DMS53 treated with DMSO at 0.1 percent for 48 hours (cell line): Measurements from ENCODE around the gene OR4D11.
"Not testable (repeated sequence)": the region's sequence is repeated elsewhere in the genome, so short reads cannot be mapped to it uniquely, and the experiment has no call there.

Experiments
- DNase-seq: peaks from one replicate; lab custom pipeline; 2025; ENCODE audit not compliant: unreplicated experiment; lab: John Stamatoyannopoulos, UW

Gene OR4D11

DNA sequence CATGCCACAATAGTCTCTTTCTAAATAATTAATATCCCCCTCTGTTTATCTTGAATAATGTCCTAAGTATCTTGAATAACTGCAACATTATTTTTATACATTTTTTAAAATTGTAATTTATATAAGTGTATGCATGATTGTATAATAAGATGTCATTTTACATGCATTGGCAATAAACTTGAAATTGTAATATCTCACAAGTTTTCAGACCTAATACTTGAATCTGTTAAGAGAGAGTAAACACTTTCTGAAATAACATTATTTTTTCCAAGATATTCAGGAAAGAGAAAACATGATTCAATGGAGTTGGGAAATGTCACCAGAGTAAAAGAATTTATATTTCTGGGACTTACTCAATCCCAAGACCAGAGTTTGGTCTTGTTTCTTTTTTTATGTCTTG lies at the start of gene OR4D11:
TSS of gene OR4D11 (plus strand) at position 301 of the 400 bp plus-strand sequence. CDS start at position 301, 0 bp downstream.
- no peak for DNase-seq

DNA sequence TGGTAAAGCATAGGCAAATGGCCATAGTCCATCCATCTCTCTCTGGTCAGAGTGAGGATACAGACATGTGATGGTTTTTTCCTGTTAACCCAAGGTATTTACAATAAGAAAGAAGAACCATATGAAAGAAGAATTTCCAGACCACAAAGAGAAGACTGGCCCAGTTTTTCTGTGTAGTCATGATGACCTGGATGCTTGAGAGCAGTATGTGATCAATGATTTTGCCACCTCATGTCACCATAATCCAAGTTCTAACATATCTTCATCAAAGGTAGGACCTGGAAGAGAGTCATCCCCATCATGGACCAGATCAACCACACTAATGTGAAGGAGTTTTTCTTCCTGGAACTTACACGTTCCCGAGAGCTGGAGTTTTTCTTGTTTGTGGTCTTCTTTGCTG lies 46.7 kb upstream of the OR4D11 start, which contains the start of gene OR4D6:
TSS of gene OR4D6 (plus strand) at position 301 of the 400 bp plus-strand sequence. CDS start at position 301, 0 bp downstream.
- no peak for DNase-seq

DNA sequence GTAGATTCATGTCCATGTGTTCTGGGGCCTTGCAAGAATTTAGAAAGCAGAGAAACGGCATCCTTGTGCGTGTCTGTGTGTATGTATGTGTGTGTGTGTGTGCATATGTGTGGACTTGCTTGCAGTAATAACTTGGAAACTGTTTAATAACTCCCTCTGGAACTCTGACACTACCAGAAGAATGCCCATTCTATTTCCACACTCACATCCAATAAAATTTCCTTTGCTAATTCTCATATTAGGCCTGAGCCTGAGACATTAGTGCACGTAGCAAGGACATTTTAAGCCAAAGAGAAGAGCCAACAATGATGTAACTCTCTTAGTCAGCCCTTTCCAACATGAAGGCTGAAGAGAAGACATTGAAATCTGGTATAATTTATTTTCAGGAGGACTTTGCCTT lies 43.5 kb upstream of the OR4D11 start:
- DNase-seq, result no peak

- DNase-seq, result no peak
Observed at GRCh38 chr11:59463190-59463641, 40.2 kb upstream of the OR4D11 start.

DNA sequence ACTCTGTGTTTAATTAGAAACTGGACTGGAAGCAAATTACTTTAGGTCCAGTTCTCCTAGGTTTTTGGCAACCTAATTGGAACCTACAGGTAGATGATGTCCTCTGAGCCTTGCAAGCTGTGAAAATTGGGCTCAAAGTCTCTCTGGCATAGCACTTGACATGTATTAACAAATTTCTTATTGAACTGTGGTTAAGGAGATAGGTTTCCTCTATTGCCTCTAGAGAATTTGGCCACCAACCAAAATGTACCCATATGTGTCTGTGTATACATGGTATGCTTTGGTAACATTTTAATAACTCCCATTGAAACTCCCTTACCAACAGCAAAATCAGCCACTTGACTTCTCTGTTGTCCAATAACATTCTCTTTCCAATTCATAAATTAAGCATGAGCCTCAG lies 30.4 kb upstream of the OR4D11 start, which contains the start of gene OR4D10:
TSS of gene OR4D10 (plus strand) at position 301 of the 400 bp plus-strand sequence. CDS start 4,115 bp downstream, outside the sequence.
- DNase-seq, result no peak

DNA sequence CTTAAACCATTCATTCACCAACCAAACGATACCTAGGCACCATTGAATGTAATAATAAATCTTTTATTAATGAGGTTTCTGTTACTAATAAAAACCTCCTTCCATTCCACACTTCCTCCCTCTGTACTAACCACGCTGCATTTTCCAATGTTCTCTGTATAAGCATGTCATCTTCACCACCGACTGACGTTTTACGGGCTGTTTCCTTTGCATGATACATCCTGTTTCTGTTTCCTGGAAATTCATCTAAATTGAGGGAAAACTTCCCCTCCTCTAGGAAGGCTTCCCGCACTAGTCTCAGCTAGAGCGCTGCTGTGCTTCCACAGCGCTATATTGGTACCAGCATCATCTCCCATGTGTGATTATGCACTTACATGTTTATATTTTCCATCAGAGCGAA lies 28.2 kb upstream of the OR4D11 start:
- no peak for DNase-seq

DNA sequence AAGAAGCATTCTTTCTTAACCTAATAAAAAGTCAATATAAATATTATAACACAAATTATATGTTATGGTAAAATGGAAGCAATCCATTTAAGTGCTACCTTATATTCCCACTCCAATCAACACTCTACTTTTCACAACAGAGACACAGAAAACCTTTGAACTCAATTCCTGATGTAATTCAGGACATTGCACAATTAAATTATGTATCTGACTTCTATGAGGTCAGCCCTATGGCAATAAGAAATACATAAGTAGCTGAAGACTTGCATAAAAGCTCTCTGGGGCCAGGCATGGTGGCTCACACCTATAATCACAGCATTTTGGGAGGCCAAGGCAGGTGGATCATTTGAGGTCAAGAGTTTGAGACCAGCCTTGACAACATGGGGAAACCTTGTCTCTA lies 23.5 kb upstream of the OR4D11 start:
- no peak for DNase-seq

GRCh38 chr11:59480359-59480758 lies 23.0 kb upstream of the OR4D11 start:
- no peak for DNase-seq

DNA sequence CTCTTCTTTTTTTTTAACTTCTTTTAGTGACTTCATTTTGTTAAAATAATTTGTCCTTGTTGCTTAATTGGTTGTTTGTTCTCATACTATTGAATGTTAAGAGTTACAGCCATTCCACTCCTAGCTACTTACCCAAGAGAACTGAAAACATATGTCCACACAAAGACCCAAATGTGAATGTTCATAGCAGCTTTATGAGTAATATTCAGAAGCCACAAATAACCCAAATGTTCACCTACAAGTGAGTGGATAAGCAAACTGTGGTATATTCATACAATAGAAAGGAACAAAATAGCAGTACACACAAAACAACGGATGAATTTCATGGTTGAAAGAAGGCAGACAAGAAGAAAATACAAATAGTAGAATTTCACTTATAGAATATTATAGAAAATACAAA lies 1.4 kb upstream of the OR4D11 start:
- DNase-seq, result no peak

- DNase-seq, result no peak
Observed at GRCh38 chr11:59510941-59511589, 7.7 kb downstream of the OR4D11 start, which contains the start of gene OR4D9. Gene OR4D9, plus strand, starts transcription at chr11:59511539. Its CDS starts 3,374 bp downstream, at chr11:59514913.

DNA sequence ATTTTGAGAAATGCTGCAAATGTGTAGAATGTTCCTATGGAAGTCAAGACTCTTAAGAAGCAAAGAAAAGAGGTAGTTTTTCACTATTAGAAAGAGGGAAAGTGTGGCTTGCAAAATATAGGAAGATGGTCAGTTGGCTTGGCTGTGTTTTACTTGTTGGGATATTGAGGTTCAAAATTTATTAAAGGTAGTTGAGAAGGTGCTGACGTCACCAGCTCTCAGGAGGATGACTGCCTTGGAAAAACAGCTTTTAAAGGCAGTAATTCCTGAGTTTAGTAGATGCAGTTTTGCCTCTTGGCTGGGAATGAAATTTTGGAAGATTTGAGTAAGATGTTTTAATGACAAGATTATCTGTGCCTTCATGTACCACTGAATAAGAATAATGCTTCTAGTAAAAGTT lies 8.3 kb downstream of the OR4D11 start:
- DNase-seq, result no peak

DNA sequence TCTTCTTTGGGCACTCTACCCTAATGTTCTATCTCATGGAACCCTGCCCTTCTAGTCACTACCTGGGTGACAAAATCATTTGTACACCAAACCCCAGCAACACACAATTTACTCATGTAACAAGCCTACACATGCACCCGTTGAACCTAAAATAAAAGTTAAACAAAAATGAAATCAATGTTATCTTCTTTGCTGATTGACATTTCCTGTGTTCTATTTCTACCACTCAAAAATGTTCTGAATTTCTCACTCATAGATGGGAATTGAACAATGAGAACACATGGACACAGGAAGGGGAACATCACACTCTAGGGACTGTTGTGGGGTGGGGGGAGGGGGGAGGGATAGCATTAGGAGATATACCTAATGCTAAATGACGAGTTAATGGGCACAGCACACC lies 16.8 kb downstream of the OR4D11 start:
- DNase-seq, result not testable (repeated sequence)

GRCh38 chr11:59520741-59521140 lies 17.4 kb downstream of the OR4D11 start:
- DNase-seq, result no peak

DNA sequence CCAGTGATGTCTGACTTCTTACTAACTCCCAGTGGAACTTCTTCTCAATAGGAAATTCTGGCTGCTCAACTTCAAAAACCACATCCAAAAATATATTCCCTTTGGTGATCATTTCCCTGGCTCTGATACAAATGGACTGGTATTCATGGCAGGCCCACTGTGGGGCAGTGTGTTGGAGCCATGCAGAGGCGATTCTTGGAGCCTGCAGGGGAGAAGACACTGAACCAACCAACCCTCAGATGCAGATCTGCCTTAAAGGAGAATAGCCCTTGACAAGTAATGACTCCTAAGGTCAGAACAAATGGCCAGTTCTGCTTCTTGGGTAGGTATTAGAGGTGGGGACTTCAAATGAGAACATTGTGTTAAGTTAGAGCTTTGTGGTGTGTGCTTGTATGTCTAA lies 20.2 kb downstream of the OR4D11 start:
- no peak for DNase-seq

DNA sequence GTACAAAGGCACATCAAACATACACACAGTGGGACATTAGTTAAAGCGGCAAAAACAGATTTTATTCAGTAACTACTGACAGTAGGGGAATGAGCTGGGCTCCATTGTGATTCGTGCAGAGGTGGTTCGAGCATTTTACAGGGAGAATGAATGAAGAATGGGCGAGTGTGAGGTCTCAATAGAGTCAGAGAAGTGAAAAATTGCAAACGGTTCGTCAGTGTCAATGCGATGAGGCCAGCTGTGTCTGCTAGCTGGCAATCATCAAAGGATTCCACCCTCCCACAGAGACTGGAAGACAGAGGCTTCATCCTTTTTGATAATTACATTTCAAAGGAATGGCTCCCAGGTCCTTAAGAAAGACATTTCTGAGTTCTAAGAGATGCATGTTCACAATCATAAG lies 25.3 kb downstream of the OR4D11 start:
- no peak for DNase-seq

DNA sequence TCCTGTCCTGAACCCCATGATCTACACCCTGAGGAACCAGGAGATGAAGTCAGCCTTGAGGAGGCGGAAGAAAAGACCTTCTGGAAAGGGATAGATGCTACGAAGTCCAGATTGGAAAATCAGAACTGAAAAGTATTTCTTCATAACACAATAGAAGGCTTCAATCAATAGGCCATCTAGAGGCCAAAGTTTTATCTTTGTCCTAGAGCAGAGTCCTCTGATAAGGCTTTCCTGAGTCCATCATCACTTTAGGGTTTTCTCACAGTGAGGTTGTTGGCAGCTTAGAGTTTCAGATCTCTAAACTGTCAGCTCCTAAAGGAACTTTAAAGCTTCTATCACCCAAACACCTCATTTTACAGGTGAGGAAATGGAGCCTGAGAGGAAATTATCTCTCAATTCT lies 29.2 kb downstream of the OR4D11 start:
- no peak for DNase-seq

- DNase-seq, result no peak
Observed at GRCh38 chr11:59534676-59535075, 31.3 kb downstream of the OR4D11 start.

GRCh38 chr11:59542142-59542810 lies 38.9 kb downstream of the OR4D11 start:
- DNase-seq, result no peak

GRCh38 chr11:59543713-59544112 lies 40.3 kb downstream of the OR4D11 start:
- DNase-seq, result not testable (repeated sequence)

DNA sequence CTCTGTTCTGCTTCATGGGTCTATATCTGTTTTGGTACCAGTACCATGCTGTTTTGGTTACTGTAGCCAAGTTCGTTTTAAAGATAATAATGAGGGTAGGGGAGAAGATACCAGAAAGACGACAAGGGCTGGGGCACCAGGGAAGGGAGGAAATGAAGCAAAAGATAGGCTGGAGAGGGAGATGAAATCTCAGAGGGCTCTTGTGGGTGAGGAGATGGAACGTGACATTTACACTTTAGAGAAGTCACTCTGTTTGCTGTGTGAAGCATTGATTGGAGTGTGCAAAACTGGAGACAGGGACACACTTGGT lies 41.4 kb downstream of the OR4D11 start:
- no peak for DNase-seq

GRCh38 chr11:59545179-59546020 lies 42.0 kb downstream of the OR4D11 start:
- no peak for DNase-seq
